ENCODE results near the gene DNPH1.
A peak's percentile ranks its signal among the peaks of the same experiment; 100 is the strongest.

The DNPH1 gene

DNA sequence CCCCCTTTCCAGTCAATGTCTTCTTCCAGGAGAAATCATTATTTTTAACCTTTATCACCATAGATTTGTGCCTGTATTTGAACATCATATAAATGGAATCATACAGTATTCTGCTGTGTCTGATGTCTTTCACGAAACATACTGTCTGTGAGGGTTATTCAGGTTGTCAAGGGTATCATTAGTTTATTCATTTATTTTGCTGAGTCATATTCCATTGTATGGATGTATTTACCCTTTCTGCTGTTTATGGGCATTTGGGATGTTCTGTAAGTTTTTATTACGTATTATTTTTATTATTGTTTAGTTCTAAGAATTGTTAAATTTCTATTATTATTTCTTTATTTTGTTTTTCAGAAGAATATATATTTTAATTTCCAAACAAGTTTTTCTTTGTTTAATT is 22.0 kb downstream of the DNPH1 start:
- no peak for DNase-seq

DNA sequence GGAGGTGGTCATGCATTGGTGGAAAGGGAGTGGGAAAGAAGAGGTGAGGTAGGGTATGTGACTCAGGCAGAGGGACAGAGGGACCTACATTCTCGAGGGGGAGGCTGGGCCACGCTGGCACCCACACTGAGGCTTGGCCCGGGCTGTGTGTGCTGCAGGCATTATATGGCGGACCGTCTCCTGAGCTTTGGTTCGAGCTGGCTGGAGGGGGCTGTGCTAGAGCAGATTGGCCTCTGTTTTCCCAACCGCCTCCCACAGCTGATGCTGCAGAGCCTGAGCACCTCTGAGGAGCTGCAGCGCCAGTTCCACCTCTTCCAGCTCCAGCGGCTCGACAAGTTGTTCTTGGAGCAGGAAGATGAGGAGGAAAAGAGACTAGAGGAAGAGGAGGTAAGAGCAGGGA is 23.4 kb downstream of the DNPH1 start:
- DNase-seq: no peak

DNA sequence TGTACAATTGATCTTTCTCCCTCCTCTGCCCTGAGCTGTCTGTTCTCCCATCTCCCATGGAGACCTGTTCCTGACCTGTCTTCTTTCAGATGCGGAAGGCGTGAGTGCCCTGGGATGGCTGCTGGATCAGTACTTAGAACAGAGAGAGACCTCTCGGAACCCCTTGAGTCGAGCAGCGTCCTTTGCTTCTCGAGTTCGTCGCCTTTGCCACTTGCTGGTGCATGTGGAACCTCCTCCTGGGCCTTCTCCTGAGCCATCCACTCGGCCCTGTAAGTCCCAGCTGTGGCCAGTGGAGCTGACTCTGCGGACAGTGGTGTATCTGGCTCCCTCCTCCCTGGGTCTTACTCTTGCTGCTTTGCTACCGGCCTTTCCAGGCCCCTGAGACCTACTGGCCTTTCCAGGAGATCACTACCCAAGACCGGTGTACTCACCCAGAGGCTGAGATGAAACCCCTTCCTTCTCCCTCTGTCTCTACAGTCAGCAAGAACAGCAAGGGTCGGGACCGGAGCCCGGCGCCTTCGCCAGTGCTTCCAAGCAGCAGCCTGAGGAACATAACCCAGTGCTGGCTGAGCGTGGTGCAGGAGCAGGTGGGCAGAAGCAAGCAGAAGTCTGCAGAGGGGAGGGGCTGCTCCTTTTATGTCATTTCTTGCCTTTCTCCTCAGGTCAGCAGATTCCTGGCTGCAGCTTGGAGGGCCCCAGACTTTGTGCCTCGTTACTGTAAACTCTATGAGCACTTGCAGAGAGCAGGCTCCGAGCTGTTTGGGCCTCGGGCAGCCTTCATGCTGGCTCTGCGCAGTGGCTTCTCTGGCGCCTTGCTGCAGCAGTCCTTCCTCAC is 24.8 kb downstream of the DNPH1 start:
- DNase-seq: no peak

DNA sequence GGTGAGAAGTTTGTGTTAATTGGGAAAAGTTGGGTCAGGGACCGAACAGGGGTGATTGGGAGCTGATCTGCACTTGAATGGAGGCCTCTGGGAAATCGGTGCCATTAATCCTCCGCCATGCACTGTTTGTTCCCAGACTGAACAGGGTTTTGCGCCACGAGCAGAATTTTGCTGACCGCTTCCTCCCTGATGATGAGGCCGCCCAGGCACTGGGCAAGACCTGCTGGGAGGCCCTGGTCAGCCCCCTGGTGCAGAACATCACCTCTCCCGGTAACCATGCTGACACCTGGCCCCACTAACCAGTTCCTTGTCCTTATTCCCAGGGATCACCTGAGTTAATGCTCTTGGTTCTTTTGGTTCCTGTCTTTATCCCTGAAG is 25.6 kb downstream of the DNPH1 start:
- no peak for DNase-seq

DNA sequence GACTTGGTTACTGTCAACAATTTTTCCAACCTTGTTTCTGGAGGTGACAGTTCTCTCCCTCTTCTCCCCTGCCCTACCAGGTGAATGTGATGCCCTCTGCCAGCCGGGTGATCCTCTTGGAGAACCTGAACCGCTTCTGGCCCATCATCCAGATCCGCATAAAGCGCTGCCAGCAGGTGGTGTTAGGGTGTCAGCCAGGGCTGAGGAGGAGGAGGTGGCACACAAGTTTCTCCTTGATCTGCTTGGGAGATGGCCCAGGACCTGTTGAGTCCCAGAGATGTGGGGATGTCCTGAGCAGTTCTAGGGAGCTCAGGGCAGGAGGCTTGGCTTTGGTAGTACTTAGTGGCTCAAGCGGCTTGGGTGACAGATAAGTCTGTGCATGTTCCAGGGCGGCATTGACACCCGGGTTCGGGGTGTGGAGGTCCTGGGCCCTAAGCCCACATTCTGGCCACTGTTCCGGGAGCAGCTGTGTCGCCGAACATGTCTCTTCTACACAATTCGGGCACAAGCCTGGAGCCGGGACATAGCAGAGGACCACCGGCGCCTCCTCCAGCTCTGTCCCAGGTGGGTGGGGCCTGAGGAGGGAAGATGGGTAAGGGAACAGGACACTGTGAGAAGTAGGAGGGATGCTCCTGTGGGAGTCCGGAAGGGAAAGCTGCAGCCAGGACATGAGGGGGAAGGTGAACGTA is 26.1 kb downstream of the DNPH1 start:
- no peak for DNase-seq

DNA sequence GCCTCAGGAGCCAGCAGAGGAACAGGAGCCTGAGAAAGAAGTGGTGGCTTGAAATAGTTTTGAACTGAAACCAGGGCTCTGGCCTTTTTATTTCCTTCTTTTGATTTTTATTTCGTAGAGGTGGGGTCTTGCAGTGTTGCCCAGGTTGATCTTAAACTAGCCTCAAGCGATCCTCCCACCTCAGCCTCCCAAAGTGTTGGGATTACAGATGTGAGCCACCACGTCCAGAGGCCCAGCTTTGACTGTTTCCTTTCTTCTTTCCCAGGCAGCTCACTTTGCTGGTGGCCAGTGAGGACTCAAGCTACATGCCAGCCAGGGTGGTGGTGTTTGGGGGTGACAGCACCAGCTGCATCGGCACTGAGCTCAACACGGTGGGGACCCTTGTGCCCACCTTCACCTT is 26.8 kb downstream of the DNPH1 start:
- no peak for DNase-seq

DNA sequence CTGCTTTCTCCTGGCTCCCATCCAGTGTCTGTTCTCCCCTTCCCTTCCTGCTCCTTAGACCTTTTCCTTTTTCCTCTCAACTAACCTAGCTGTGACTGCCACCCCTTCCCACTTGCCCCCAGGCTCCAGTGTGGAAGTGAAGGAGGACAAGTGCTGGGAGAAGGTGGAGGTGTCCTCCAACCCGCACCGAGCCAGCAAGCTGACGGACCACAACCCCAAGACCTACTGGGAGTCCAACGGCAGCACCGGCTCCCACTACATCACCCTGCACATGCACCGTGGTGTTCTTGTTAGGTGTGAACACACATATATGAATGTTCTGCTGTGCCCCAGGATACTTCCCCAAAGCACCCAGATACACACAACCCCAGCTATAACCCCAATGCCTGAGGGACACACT is 28.7 kb downstream of the DNPH1 start:
- no peak for DNase-seq

DNA sequence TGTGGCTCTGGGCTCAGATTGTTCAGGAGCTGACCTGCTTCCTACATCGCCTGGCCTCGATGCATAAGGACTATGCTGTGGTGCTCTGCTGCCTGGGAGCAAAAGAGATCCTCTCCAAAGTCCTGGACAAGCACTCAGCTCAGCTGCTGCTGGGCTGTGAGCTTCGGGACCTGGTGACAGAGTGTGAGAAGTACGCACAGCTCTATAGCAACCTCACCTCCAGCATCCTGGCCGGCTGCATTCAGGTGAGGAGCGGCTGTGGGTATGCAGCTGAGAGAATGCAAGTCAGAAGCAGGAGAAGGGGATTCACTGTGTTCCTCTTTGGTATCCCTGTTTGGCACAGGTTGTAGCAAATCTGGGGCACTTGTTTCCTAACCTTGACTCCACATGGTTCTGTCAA is 29.4 kb downstream of the DNPH1 start:
- DNase-seq: no peak

DNA sequence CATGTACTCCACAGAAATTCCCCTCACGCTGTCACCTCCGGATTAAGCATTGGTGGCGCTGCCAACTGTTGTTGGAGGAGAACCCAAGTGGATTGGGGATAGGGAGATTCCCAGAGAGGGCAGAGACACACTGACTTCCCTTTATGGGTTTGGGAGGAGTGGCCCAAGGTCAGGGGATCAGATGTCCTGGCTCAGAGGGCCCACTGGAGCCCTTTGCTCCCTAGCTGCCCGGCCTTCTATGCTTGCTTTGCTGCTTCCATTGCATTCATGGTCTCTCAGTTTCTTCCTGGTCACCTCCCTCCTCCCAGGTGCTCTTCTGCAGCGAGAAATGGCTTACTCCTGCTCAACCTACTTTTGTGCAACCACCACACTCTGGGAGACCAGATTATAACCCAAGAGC is 32.9 kb downstream of the DNPH1 start:
- no peak for DNase-seq

DNA sequence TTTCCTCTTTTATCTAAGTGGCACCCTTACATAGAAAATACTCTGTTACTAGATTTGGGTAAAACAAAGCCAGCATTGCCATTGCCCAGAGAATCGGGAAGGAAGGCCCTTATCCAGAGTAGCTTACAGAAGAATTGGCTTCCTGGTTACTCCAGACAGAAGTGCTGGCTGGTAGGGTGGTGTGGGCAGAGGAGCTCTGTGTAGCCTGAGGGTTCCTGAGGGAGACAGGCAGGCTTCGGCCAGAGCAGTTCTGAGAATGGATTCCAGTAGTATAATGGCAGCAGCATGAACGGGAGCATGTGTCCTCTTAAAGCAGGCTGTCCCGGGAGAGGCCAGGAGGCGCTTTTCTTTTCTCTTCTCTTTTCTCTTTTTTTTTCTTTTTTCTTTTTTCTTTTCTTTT is 35.4 kb downstream of the DNPH1 start:
- DNase-seq: no peak

DNA sequence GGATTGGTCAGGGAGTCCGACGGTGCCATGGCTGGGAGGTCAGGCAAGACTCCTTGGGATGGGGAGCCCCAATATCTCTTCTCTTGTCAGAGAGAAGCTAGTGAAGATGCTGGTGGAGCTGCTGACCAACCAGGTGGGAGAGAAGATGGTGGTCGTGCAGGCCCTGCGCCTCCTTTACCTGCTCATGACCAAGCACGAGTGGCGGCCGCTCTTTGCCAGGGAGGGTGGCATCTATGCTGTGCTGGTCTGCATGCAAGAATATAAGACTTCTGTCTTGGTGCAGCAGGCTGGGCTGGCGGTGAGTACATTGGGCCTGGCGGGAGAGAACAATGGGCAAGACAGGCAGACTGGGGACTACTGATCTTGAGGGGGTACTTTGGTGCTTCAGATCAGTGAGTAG is 36.4 kb downstream of the DNPH1 start:
- DNase-seq: no peak

DNA sequence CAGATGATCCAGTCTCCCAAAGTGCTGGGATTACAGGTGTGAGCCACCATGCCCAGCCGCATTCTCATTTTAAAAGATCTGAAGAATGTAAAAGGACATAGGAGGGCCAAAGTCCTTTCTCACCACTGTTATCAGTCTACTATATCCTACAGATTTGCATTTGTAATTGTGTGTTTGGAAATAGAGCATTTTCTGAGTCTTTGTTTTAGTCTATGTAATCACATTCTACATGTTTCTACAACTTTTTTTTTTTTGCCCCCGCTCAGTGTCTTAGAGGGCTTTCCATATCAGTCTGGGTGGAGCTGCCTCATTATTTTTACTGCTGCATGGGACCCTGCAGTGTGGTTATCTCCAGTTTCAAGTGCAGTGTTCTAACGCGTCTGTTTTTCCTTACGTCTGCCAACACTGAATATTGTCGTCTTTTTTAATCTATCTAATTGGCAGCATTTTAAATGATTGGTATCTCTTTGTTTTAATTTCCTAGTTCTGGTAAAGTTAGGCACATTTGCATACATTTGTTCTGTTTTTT is 39.4 kb downstream of the DNPH1 start:
- DNase-seq: no peak

DNA sequence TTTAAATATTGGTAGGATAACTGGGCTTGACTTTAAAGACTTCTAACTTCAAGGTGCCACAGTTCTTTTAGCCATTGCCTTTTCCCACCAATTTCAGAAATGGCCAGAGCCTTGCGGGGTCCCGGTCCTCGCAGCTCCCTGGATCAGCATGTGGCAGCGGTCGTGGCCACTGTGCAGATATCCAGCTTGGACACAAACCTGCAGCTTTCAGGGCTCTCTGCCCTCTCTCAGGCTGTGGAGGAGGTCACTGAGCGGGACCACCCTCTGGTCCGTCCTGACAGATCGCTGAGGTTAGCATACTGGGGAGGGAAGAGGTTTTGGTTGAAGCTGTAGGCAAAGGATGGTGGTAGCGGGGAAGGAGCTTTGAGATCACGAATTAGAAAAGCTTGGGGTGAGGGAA is 40.9 kb downstream of the DNPH1 start:
- no peak for DNase-seq

DNA sequence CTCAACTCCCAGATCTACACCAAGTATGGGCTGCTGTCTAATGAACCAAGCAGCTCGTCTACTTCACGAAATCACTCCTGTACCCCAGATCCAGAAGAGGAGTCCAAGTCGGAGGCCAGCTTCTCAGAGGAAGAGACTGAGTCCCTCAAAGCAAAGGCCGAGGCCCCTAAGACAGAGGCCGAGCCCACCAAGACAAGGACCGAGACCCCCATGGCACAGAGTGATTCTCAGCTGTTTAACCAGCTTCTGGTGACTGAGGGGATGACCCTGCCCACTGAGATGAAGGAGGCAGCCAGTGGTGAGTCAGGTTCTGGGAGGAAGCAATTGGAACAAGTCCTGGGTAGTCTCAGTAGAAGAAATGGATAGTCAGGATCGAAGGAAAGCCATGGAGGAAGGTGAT is 41.5 kb downstream of the DNPH1 start:
- DNase-seq: no peak

DNA sequence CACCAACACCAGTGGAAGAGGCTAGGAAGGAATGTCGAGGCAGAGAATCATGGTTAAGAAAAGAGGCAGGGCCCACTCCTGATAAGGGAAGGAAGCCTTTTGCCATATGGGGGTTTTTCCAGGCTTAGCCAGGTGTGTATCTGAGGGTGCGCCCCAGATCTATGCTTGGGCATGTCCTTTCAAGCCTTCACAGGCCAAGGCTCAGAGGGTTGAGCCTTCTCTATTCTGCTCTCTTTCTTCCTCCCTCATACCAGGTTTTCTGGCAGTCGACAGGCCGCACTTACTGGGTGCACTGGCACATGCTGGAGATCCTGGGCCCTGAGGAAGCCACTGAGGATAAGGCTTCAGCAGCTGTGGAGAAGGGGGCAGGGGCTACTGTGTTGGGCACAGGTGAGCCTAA is 42.6 kb downstream of the DNPH1 start:
- no peak for DNase-seq

DNA sequence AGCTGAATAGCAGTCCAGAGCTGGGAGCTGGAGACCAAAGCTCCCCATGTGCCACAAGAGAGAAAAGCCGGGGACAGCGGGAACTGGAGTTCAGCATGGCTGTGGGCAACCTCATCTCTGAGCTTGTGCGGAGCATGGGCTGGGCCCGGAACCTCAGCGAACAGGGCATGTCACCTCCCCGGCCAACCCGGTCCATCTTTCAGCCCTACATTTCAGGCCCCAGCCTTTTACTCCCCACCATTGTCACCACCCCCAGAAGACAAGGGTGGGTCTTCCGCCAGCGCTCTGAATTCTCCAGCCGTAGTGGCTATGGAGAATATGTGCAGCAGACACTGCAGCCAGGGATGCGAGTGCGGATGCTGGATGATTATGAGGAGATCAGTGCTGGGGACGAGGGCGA is 43.3 kb downstream of the DNPH1 start:
- DNase-seq: no peak

DNA sequence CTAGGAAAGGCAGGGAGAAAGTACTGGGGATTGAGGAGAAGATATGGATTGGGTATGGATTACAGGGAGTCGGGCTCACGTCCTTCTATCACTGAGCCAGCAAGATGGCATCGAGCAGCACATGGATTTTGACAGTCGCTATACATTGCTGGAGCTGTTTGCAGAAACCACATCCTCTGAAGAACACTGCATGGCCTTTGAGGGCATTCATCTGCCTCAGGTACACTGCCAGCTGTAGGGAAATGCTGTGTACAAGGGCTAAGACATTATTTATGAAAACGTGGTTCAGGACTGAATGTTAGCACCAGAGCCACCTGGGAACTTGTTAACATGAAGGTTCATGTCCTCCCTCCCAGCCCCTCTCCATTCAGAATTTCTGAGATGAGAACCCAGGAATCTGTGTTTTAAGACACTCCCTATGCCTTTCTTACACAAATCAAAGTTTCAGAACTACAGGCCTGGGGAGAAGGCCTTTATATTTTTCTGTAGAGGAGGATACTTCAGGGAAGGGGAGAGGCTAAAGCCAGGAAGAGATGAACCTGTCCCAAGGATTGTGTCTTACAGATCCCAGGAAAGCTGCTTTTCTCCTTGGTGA is 43.8 kb downstream of the DNPH1 start:
- DNase-seq: no peak

DNA sequence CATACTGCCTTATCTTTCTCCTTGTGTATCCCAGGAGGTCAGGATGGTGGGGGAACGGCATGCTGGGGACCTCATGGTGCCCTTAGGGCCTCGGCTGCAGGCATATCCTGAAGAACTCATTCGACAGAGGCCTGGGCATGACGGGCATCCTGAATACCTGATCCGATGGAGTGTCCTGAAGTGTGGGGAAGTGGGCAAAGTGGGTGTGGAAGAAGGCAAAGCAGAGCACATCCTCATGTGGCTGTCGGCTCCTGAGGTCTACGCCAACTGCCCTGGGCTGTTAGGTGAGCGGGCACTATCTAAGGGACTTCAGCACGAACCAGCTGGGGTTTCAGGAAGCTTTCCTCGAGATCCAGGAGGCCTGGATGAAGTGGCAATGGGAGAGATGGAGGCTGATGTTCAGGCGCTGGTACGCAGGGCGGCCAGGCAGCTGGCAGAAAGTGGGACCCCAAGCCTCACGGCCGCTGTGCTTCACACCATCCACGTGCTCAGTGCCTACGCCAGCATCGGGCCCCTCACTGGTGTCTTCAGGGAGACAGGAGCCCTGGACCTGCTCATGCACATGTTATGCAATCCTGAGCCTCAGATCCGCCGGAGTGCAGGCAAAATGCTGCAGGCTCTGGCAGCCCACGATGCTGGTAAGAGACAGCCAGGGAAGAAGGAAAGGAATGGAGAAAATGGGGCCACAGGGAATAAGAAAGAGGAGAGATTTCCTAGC is 44.9 kb downstream of the DNPH1 start:
- DNase-seq: no peak

DNA sequence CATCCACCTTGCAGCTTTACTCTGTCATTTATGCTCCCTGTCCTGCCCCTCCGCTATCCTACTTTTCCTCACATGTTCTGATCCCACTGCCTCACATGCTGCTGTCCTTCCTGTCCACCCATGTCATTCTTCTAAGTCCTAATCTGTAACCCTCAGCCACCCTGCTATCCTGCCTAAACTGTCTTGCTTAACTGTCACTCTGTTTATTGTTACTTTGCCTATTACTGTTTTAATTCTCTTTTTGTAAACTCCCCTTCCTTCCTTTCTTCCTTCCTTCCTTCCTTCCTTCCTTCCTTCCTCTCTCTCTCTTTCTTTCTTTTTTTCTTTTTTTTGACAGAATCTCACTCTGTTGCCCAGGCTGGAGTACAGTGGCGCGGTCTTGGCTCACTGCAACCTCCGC is 45.8 kb downstream of the DNPH1 start:
- DNase-seq: no peak

DNA sequence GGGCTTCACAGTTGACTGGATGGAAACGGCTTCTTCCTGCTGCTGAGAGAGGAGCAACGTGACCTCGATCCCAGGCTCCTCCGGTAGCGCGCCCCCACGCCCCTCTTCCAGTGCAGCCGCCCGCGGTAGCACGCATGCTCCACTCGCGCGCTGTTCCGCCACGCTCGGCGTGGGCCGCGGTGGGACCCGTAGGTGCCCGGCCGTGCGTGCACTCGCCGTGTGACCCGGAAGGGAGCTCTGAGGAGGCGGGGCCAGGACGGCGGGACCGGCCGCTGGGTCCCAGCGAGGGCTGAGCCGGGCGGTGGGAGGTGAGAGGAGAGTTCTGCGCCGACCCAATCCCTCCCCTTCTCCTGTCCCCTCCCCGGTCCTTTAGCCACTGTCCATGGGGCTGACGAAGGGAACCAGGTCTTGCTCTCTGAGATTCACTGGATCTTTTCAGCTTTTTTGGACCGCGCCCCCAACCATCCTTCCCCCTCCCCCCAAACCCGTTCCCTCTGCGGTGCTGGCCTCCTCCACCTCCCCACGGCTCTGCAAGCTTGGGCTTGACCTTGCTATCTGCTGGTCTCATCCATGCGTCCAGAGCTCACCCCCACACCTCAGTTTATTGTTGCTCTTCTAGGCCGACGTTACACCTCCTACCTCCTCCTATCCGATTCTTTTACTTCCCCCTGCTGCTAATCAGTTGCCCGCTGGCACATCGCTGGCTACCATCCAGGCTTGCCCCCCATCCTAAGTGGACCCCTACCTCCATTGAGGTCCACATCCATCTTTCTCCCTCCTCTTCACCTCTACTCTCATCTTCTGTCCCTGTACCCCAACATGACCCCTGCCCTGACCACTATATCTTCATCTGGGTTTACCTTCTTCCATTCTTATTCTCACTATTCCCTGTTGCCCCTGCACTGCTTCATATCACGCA is 47.1 kb downstream of the DNPH1 start, which contains the start of gene CUL9:
Gene CUL9 (plus strand): TSS at position 255 of the 919 bp plus-strand sequence. CDS start 2,115 bp downstream, outside the sequence.
- DNase-seq: peak; percentile 67

DNA sequence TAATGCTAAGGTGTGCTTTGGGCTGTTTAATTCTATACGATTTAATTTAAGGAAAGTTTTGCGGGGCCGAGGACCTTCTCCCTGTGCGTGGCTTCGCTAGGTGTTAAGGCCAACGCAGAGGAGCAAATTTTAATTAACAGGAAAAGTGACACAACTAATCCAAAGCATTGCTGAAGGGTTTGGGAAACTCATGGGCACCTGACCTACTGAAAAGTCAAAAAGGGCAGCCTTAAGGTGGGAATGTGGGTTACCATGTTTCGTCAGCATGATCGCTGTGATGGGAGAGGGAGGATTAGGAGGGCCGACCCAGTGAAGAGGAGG is 47.7 kb downstream of the DNPH1 start:
- peak; percentile 20 for DNase-seq

DNA sequence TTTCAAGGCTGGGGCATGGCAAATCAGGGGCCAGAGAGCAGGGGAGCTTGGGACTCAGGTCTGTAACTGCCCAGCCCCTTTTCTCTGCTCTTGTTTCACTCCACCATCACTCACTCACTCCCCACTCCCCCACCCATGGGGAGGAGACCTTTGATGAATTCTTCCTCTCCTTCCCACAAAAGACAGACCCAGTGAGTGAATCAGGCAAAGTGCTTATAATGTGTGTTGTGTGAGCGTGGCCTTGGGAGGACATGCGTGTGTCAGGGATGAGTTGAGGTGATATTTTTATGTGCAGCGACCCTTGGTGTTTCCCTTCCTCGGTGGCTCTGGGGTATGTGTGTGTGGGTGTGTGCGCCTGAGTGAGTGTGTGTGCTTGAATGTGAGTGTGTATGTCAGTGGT is 48.3 kb downstream of the DNPH1 start:
- no peak for DNase-seq

Measured in HCEC 1CT (cell line).